ENCODE results near the gene ADAMTS18.

Gene ADAMTS18

DNA sequence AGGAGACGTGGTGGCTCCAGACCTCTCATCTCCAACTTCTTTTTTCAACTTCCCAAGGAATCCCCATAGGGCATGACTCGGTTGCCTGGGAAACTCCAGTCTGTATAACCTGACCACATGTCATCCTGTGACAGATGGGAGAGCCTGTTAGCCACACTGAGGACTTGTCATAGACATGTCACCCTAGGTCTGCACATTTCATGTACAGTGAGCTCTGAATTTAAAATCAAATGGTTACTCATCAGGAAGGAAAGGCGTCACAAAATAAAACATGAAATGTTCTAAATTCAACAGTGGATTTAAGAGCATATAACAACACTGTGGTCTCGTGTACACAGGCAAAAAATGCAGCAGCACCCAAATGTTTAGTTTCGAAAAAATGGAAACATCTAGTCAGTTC is 22.2 kb upstream of the ADAMTS18 start:
- Histone ChIP-seq H3K27ac (ENCODE audit: low read depth, low read length) (no peak overlapping the region), H3K9me3 (ENCODE audit: low read length) (no peaks in the 10 kb centered on the region), H3K4me3 (ENCODE audit: low read depth in 1 of 2, low read length in 2 of 2) (no peak overlapping the region), H3K36me3 (ENCODE audit: insufficient read depth, low read length) (no peaks in the 10 kb centered on the region), H3K9ac (ENCODE audit: low read length) (no peak overlapping the region), H3K4me1 (ENCODE audit: insufficient read depth, low read length) (no peaks in the 10 kb centered on the region), H3K27me3 (ENCODE audit: control insufficient read depth in 1 of 2, insufficient read depth in 2 of 2, low read length in 2 of 2) (no peaks in the 10 kb centered on the region)

DNA sequence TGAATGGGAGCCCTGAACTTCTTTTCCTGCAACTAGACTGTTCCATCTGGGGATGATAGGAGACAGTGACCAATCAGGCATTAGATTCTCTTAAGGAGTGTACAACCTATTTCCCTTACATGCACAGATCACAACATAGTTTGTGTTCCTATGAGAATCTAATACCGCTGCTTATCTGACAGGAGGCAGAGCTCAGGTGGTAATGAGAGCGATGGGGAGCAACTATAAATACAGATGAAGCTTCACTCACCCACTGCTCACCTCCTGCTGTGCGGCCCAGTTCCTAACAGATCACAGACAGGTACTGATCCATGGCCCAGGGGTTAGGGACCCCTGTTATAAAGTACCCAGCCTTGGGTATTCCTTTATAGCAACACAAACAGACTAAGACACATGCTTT is 17.4 kb upstream of the ADAMTS18 start:
- no peaks in the 10 kb centered on the region for H3K4me1 ChIP-seq (ENCODE audit: insufficient read depth, low read length)
- H3K27ac ChIP-seq (ENCODE audit: low read depth, low read length): no peak overlapping the region
- no peaks in the 10 kb centered on the region for H3K36me3 ChIP-seq (ENCODE audit: insufficient read depth, low read length)

DNA sequence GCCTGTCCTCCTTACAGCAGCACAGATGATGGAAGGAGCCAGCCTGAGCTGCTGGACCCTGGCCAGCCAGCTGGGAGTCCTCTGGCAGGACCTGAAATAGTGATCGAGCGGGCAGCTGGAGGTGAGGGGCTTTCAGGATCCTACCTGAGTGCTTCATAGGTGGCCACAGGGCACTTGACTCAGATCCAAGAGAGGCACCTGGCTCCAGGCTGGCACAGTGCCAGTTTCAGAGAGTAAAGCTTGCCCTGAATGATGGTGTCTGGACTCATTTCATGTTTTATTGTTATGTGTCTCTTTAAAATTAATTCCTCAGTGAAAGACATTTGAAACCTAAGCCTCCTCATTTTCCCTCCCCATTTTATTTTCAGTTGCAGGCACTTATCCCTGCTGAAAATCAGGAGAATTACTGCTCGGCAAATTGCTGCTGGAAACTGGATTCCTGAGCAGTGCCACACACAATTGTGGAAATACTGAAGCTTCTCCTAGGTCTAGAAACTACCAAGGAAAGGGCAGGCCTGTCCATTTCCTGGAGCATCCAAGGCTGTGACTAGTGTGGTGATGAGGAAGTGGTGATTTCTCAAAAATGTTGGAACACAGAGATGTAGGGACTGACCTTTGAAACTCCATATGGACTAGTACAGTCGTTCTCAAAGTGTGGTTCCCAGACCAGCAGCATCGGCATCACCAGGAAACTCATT is 16.1 kb upstream of the ADAMTS18 start:
- H3K9me3 ChIP-seq (ENCODE audit: low read length): no peaks in the 10 kb centered on the region
- no peaks in the 10 kb centered on the region for H3K27me3 ChIP-seq (ENCODE audit: control insufficient read depth in 1 of 2, insufficient read depth in 2 of 2, low read length in 2 of 2)
- H3K9ac ChIP-seq (ENCODE audit: low read length): no peak overlapping the region
- H3K27ac ChIP-seq (ENCODE audit: low read depth, low read length): no peak overlapping the region
- H3K4me3 ChIP-seq (ENCODE audit: low read depth in 1 of 2, low read length in 2 of 2): no peak overlapping the region
- no peaks in the 10 kb centered on the region for H3K4me1 ChIP-seq (ENCODE audit: insufficient read depth, low read length)
- H3K36me3 ChIP-seq (ENCODE audit: insufficient read depth, low read length): no peaks in the 10 kb centered on the region

More for the DNA sequence above, 17.4 kb upstream of the ADAMTS18 start:
- Histone ChIP-seq H3K9me3 (ENCODE audit: low read length) (no peaks in the 10 kb centered on the region), H3K9ac (ENCODE audit: low read length) (no peak overlapping the region), H3K4me3 (ENCODE audit: low read depth in 1 of 2, low read length in 2 of 2) (no peak overlapping the region), H3K27me3 (ENCODE audit: control insufficient read depth in 1 of 2, insufficient read depth in 2 of 2, low read length in 2 of 2) (no peaks in the 10 kb centered on the region)

DNA sequence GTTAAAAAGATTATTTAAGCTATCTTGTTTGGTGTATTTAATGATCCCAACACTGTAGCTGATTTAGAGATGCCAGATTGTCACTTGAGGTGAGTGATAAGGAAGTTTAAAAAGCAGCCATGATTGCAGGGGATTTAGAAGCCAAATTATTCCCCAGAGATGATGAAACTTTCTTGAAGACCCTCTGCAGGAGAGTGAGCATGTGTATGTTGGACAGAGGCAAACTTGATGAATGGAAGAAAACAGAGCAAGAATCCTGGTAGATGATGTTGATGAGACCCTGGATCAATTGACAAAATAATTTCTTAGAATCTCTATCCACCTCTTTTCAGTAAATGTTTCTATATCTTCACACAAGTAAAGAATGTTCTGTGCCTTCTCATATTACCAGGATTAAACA is 14.4 kb upstream of the ADAMTS18 start:
- Histone ChIP-seq H3K27ac (ENCODE audit: low read depth, low read length) (no peak overlapping the region), H3K4me1 (ENCODE audit: insufficient read depth, low read length) (no peaks in the 10 kb centered on the region), H3K9ac (ENCODE audit: low read length) (no peak overlapping the region), H3K4me3 (ENCODE audit: low read depth in 1 of 2, low read length in 2 of 2) (no peak overlapping the region), H3K9me3 (ENCODE audit: low read length) (no peaks in the 10 kb centered on the region), H3K36me3 (ENCODE audit: insufficient read depth, low read length) (no peaks in the 10 kb centered on the region), H3K27me3 (ENCODE audit: control insufficient read depth in 1 of 2, insufficient read depth in 2 of 2, low read length in 2 of 2) (no peaks in the 10 kb centered on the region)

DNA sequence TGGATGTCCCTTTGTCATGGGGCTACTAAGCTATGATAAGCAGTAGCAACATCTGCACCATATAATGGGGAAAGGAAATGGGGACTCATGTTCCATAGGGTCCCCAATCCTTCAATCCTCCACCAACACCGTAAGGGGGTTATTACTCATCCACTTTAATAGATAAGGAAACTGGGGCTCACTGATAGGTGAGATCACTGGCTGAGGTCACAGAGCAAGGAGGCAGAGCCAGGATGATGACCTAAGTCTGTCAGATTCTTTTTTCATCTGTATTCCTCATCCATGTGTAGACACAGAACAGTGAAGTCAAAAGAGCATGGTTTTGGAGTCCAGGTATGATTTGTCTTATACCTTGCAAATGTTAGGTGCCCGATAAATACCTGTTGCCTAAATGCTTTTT is 10.5 kb upstream of the ADAMTS18 start:
- Histone ChIP-seq H3K4me3 (ENCODE audit: low read depth in 1 of 2, low read length in 2 of 2) (no peak overlapping the region), H3K27me3 (ENCODE audit: control insufficient read depth in 1 of 2, insufficient read depth in 2 of 2, low read length in 2 of 2) (no peaks in the 10 kb centered on the region), H3K27ac (ENCODE audit: low read depth, low read length) (no peak overlapping the region), H3K4me1 (ENCODE audit: insufficient read depth, low read length) (no peaks in the 10 kb centered on the region), H3K9ac (ENCODE audit: low read length) (no peak overlapping the region), H3K9me3 (ENCODE audit: low read length) (no peaks in the 10 kb centered on the region), H3K36me3 (ENCODE audit: insufficient read depth, low read length) (no peaks in the 10 kb centered on the region)

DNA sequence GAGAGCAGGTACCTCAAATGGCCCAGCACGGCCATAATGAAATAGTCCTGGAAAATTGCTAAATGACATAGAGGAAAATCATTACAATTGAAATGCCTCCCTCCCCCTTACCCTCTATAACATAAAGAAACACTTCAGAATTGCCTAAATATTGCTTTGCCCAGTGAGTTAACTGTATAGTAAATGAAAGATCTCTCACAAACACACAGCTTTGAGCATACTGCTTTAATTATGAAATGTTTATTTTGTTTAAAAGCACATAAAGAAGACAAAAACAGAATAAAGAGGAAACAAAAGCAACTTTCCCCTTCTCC is 9.3 kb upstream of the ADAMTS18 start:
- H3K4me1 ChIP-seq (ENCODE audit: insufficient read depth, low read length): no peaks in the 10 kb centered on the region

DNA sequence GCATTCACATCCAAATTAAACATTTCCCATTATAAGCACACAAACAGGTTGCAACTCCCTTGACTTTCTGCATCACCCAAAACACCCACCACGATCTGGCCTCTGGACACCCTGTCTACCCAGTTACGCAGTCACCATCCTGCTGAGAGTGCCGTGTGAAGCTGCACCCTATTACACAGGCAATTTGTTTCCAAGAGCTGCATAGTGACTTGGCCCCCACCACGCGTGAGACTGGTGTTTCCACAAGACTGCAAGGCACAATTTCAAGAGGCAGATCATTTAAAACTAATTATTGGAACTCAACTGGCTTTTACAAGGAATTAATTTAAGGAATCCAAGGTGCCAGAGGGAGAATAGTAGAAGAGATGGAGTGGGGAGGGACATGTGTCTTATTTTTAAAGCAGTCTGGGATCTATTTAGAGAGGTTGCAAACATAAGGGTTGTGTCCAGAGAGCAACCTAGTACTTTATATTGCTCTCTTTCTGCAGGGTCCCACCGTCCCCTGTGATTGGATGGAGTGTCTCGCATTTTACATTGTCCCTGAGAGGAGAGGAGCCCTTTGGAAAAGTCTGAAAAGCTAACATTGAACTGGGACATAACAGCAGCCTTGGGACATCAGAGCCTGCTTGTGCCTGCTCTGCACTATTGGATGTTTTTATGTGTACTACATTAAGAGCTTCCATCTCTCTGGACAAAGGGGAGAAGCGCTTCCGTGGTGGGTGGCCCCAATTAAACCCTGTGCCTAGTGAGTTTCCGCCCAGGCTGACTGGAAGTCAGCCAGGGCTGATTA is 8.7 kb upstream of the ADAMTS18 start:
- H3K9ac ChIP-seq (ENCODE audit: low read length): no peak overlapping the region
- H3K9me3 ChIP-seq (ENCODE audit: low read length): no peaks in the 10 kb centered on the region
- H3K4me1 ChIP-seq (ENCODE audit: insufficient read depth, low read length): no peaks in the 10 kb centered on the region
- H3K4me3 ChIP-seq (ENCODE audit: low read depth in 1 of 2, low read length in 2 of 2): no peak overlapping the region
- H3K27me3 ChIP-seq (ENCODE audit: control insufficient read depth in 1 of 2, insufficient read depth in 2 of 2, low read length in 2 of 2): no peaks in the 10 kb centered on the region
- H3K27ac ChIP-seq (ENCODE audit: low read depth, low read length): no peak overlapping the region
- H3K36me3 ChIP-seq (ENCODE audit: insufficient read depth, low read length): no peaks in the 10 kb centered on the region

More for the DNA sequence above, 9.3 kb upstream of the ADAMTS18 start:
- Histone ChIP-seq H3K4me3 (ENCODE audit: low read depth in 1 of 2, low read length in 2 of 2) (no peak overlapping the region), H3K27ac (ENCODE audit: low read depth, low read length) (no peak overlapping the region), H3K9ac (ENCODE audit: low read length) (no peak overlapping the region), H3K27me3 (ENCODE audit: control insufficient read depth in 1 of 2, insufficient read depth in 2 of 2, low read length in 2 of 2) (no peaks in the 10 kb centered on the region), H3K9me3 (ENCODE audit: low read length) (no peaks in the 10 kb centered on the region), H3K36me3 (ENCODE audit: insufficient read depth, low read length) (no peaks in the 10 kb centered on the region)

DNA sequence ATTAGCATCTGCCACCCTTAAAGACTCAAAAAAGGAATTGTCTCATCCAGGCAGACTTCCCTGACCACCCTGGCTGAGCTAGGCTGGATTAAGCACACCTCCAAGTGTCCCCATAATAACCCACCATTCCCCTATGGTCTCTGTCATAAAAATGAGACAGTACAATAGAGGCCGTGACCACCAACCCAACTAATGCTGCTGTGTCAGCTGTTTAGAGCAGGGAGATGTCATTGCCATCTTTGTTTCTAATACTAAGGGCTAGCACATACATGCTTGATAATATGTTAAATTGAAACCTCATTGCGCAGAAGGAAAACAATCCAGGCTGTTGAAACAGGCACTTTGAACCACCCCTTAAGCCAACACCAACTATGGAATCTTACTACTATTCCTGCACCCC is 7.2 kb upstream of the ADAMTS18 start:
- H3K27ac ChIP-seq (ENCODE audit: low read depth, low read length): no peak overlapping the region
- no peaks in the 10 kb centered on the region for H3K27me3 ChIP-seq (ENCODE audit: control insufficient read depth in 1 of 2, insufficient read depth in 2 of 2, low read length in 2 of 2)
- no peak overlapping the region for H3K9ac ChIP-seq (ENCODE audit: low read length)
- H3K4me1 ChIP-seq (ENCODE audit: insufficient read depth, low read length): no peaks in the 10 kb centered on the region
- no peaks in the 10 kb centered on the region for H3K9me3 ChIP-seq (ENCODE audit: low read length)
- H3K4me3 ChIP-seq (ENCODE audit: low read depth in 1 of 2, low read length in 2 of 2): no peak overlapping the region
- no peaks in the 10 kb centered on the region for H3K36me3 ChIP-seq (ENCODE audit: insufficient read depth, low read length)

DNA sequence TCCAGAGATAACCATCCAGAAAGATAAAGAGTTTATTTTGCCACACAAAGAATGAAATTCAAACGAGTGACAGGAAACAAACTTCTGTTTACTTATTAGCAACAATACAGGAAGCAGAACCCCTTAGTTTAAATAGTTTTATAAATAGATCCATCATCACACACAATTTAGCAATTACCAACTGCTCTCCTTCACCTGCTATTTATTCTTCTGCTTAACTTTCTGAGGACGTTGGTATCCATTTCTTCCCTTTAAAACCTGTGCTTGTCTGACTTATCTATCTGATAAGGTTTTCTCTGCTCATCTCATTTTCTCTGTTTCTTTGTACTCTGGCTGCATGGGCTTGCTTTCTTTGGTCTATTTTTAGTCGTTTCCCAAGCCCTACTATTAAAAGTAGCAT is 4.3 kb upstream of the ADAMTS18 start:
- Histone ChIP-seq H3K4me1 (ENCODE audit: insufficient read depth, low read length) (no peaks in the 10 kb centered on the region), H3K4me3 (ENCODE audit: low read depth in 1 of 2, low read length in 2 of 2) (no peak overlapping the region), H3K36me3 (ENCODE audit: insufficient read depth, low read length) (no peaks in the 10 kb centered on the region), H3K27ac (ENCODE audit: low read depth, low read length) (no peak overlapping the region), H3K27me3 (ENCODE audit: control insufficient read depth in 1 of 2, insufficient read depth in 2 of 2, low read length in 2 of 2) (peaks cover under 1 to 20% of the 10 kb centered on the region in 2 donors), H3K9me3 (ENCODE audit: low read length) (no peaks in the 10 kb centered on the region), H3K9ac (ENCODE audit: low read length) (no peak overlapping the region)

DNA sequence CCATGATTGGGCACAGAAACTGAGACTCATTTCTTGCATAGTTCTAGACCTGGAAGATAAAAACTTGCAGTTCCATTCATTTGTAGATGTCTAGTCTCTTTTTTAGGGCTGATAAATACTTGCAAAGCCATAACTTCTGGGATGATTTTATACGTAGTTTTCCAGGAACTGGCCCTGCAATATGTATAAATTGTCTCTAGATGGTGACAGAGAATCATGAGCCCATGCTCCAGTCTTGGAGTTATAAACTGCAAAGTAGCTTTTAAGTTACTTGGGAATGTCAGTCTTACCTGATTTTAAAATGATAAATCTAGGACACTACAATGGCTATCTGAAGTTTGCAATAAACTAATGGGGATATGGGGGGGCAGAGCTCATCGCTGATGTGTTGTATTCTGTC is 3.0 kb upstream of the ADAMTS18 start:
- Histone ChIP-seq H3K4me3 (ENCODE audit: low read depth in 1 of 2, low read length in 2 of 2) (no peak overlapping the region), H3K27ac (ENCODE audit: low read depth, low read length) (no peak overlapping the region), H3K4me1 (ENCODE audit: insufficient read depth, low read length) (no peaks in the 10 kb centered on the region), H3K9me3 (ENCODE audit: low read length) (no peaks in the 10 kb centered on the region), H3K9ac (ENCODE audit: low read length) (no peak overlapping the region), H3K27me3 (ENCODE audit: control insufficient read depth in 1 of 2, insufficient read depth in 2 of 2, low read length in 2 of 2) (peaks cover 11 to 30% of the 10 kb centered on the region in 2 donors), H3K36me3 (ENCODE audit: insufficient read depth, low read length) (no peaks in the 10 kb centered on the region)

DNA sequence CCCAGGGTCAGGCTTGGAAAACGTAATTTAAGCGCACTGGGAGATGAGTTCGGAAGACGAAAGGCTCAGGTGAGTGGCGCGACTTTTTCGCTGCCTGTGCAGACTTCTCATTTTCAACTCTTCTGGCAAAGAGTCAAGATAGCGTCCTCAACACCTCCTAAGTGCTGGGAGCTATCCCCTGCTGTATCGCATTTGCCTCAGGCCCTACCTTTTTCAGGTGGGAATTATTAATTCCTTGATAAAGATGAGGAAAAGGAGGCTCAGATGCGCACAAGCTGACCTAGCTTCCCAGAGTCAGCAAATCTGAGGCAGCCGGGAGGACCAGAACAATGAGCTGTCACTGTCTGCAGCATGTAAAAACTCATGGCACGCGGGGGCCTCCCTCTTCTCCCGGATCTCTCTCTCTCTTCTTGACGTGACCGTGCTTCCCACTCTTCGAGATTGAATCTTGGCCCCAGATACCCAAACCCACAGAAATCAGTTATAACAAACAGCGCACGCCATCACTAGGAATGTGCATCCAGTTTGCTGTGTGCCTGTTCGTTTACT is 512 bp upstream of the ADAMTS18 start:
- Histone ChIP-seq H3K9ac (ENCODE audit: low read length) (no peak overlapping the region), H3K27ac (ENCODE audit: low read depth, low read length) (no peak overlapping the region), H3K4me1 (ENCODE audit: insufficient read depth, low read length) (no peaks in the 10 kb centered on the region), H3K9me3 (ENCODE audit: low read length) (no peaks in the 10 kb centered on the region), H3K27me3 (ENCODE audit: control insufficient read depth in 1 of 2, insufficient read depth in 2 of 2, low read length in 2 of 2) (peaks cover 11 to 34% of the 10 kb centered on the region in 2 donors), H3K36me3 (ENCODE audit: insufficient read depth, low read length) (no peaks in the 10 kb centered on the region), H3K4me3 (ENCODE audit: low read depth in 1 of 2, low read length in 2 of 2) (no peak overlapping the region)

Data from muscle layer of colon (tissue), 2 donors.